H1 (cell line): ENCODE measurements around the gene SLCO4A1.

Experiments used
- CEBPB ChIP-seq: IDR thresholded peaks from 2 replicates; pipeline ENCODE4 v1.6.1; 2012; ENCODE audit warnings: low read depth, low read length
- CREB1 ChIP-seq: IDR thresholded peaks from 2 replicates; pipeline ENCODE4 v1.6.1; 2012; ENCODE audit warnings: inconsistent platforms
- EGR1 ChIP-seq: IDR thresholded peaks from 2 replicates; pipeline ENCODE4 v1.6.1; 2011; ENCODE audit warnings: low read depth, low read length, borderline replicate concordance
- EP300 ChIP-seq, 2 experiments: IDR thresholded peaks; 1 replicate in 1 of 2; 2 replicates in 1 of 2; pipeline ENCODE4 v1.6.1; 2011 to 2012; ENCODE audit warnings: low read depth in 2 of 2, low read length in 2 of 2, mild to moderate bottlenecking in 2 of 2, borderline replicate concordance in 1 of 2, inconsistent platforms in 1 of 2, moderate library complexity in 1 of 2
- RFX5 ChIP-seq: IDR thresholded peaks from 2 replicates; pipeline ENCODE4 v1.6.1; 2011; ENCODE audit warnings: low read depth, low read length, improper control_type of control experiment, borderline replicate concordance
- TF ChIP-seq, protein P1 (sequence below), 3 experiments: IDR thresholded peaks; 1 replicate in 2 of 3; 2 replicates in 1 of 3; pipeline versions ENCODE4 v1.5.1 to v1.6.1; 2011; ENCODE audit warnings: low read length in 3 of 3, mild to moderate bottlenecking in 3 of 3, inconsistent platforms in 2 of 3, low read depth in 1 of 3, moderate library complexity in 1 of 3; ENCODE audit not compliant: insufficient read depth in 1 of 3; ENCODE audit errors: control extremely low read depth in 1 of 3

DNA sequence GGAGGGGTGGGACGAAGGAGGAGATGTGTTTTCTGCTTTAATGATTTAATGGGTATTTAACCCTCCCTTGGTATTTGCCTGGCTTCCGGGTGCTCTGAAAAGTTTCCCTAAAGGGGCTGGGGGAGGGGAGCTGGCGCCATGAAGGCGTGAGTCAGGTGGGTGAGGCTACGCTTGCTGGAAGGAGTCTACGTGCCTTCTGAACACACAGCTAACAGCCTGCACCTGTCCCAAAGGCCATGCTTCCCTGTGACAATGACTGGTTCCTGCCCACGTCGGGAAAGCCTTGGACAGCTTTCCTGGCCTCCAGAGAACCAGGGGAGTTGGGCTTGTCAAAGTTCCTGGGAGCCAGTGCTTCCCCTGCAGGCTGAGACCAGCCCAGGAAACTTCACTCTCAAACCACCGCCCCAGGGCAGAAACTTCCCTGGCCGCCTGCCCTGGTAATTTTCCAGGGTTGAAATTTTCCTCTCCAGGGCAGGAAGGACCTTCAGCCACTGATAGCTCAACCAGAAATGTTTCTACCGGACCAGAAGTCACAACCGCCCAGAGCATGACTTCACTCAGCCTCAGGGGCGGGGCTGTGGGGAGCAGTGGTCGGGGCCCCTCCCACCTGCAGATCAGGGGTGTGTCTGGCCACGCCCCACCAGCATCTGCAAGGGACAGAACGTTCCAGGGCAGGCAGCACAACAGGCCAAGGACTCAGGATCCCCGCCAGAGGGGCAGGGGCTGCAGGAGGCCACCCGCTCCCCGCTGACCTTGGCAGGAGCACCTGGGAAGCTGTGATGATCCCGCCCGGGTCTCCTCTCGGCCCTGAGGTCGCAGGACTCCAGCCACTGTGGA, 18.6 kb upstream of the SLCO4A1 start:
- TF ChIP-seq, protein P1, sequence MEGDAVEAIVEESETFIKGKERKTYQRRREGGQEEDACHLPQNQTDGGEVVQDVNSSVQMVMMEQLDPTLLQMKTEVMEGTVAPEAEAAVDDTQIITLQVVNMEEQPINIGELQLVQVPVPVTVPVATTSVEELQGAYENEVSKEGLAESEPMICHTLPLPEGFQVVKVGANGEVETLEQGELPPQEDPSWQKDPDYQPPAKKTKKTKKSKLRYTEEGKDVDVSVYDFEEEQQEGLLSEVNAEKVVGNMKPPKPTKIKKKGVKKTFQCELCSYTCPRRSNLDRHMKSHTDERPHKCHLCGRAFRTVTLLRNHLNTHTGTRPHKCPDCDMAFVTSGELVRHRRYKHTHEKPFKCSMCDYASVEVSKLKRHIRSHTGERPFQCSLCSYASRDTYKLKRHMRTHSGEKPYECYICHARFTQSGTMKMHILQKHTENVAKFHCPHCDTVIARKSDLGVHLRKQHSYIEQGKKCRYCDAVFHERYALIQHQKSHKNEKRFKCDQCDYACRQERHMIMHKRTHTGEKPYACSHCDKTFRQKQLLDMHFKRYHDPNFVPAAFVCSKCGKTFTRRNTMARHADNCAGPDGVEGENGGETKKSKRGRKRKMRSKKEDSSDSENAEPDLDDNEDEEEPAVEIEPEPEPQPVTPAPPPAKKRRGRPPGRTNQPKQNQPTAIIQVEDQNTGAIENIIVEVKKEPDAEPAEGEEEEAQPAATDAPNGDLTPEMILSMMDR (IDR thresholded peaks at IDR 0.05; ENCODE audit: control extremely low read depth in 1 of 3, insufficient read depth in 1 of 3, low read depth in 1 of 3, low read length in 3 of 3): no peak
- TF ChIP-seq CREB1 (no peak), EP300 (IDR thresholded peaks at IDR 0.05; ENCODE audit: borderline replicate concordance in 1 of 2, low read depth in 2 of 2, low read length in 2 of 2) (no peak), RFX5 (no peak), EGR1 (no peak), CEBPB (no peak)
